ENCODE results near the gene PPP1R14C. TPM values are rescaled to one million over a fixed set of nuclear protein-coding genes. Genes with fewer than 3 reads are reported as not detected.

The PPP1R14C gene
- polyA plus RNA-seq, 3 donors = 0.11 TPM; not detected in 2

DNA sequence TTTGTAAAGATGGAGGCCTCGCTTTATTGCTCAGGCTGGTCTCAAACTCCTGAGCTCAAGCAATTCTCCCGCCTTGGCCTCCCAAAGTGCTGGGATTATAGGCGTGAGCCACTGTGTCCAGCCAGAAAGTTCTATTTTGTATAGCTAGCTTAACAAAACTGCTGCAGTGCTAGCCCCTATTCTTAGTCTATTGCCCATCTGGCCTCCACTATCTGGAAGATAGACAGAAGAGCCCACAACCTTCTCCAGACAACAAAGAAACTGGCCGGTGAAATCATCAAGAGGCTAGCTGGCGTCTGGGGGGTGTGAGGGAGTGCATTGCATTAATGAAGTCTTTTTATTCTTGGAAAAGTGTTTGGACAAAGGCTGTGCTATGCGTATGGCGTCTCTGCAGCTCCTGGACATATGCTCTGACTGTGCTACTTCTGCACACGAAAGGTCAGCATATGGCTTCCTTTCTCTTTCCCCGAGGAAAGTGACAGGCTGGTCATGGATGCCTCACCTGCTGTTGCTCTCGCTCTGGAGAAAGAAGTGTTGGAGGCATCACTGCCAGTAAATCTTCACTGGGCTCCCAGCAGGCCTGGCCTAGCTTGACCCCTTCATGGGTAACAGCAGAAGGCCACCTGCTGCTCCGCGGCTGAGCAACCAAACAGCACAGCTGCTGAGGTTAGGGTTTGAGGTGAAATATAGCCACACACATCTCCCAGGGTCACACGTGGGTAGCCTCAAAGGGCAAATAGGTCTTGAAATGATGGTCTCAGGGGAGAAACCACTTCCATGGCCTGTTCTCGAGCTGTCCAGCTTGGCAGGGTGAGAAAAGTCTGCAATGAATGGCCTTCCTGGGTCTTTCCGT, 130.8 kb downstream of the PPP1R14C start:
- no peaks in the 10 kb centered on the region for H4K20me1 ChIP-seq (ENCODE audit: insufficient read depth, low read length)
- no peak overlapping the region for H3K9ac ChIP-seq (ENCODE audit: insufficient read depth, low read length, poor library complexity, severe bottlenecking)
- Mint-ChIP-seq H3K4me1 (no peaks in the 10 kb centered on the region), H3K36me3 (no peaks in the 10 kb centered on the region), H3K9me3 (no peaks in the 10 kb centered on the region), H3K27ac (no peak overlapping the region), H3K4me3 (no peak overlapping the region), H3K27me3 (ENCODE audit: low read depth in 3 of 3) (peaks cover 0 to 23% (median 5%) of the 10 kb centered on the region in 3 donors)
- TF ChIP-seq, protein P1, sequence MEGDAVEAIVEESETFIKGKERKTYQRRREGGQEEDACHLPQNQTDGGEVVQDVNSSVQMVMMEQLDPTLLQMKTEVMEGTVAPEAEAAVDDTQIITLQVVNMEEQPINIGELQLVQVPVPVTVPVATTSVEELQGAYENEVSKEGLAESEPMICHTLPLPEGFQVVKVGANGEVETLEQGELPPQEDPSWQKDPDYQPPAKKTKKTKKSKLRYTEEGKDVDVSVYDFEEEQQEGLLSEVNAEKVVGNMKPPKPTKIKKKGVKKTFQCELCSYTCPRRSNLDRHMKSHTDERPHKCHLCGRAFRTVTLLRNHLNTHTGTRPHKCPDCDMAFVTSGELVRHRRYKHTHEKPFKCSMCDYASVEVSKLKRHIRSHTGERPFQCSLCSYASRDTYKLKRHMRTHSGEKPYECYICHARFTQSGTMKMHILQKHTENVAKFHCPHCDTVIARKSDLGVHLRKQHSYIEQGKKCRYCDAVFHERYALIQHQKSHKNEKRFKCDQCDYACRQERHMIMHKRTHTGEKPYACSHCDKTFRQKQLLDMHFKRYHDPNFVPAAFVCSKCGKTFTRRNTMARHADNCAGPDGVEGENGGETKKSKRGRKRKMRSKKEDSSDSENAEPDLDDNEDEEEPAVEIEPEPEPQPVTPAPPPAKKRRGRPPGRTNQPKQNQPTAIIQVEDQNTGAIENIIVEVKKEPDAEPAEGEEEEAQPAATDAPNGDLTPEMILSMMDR (IDR thresholded peaks at IDR 0.05) = no peak
- no peak overlapping the region for H3K4me3 ChIP-seq (replicated peaks in 1 of 3; ENCODE audit: low read depth in 2 of 3, low read length in 3 of 3)
- H2AFZ ChIP-seq (ENCODE audit: insufficient read depth, low read depth, low read length, poor library complexity, severe bottlenecking) = no peak overlapping the region
- no peaks in the 10 kb centered on the region for H3K36me3 ChIP-seq (replicated peaks in 1 of 2; ENCODE audit: control insufficient read depth in 1 of 2, insufficient read depth in 2 of 2, low read length in 2 of 2)
- no peak overlapping the region for H3K4me2 ChIP-seq (replicated peaks; ENCODE audit: extremely low read depth, low read length, poor library complexity, severe bottlenecking)
- H3K79me2 ChIP-seq (ENCODE audit: insufficient read depth, low read length) = no peaks in the 10 kb centered on the region
- no peaks in the 10 kb centered on the region for H3K27me3 ChIP-seq (ENCODE audit: control insufficient read depth in 2 of 2, insufficient read depth in 2 of 2, low read length in 2 of 2)
- H3K9me3 ChIP-seq (replicated peaks in 1 of 2; ENCODE audit: control insufficient read depth in 1 of 2, insufficient read depth in 1 of 2, low read length in 2 of 2) = no peaks in the 10 kb centered on the region
- H3K4me1 ChIP-seq (ENCODE audit: control insufficient read depth in 1 of 2, insufficient read depth in 2 of 2, low read length in 2 of 2) = no peaks in the 10 kb centered on the region
- WGBS (ENCODE audit: insufficient coverage) = 90% methylated on average over 10 of the region's 15 CpGs
- no peak overlapping the region for H3K27ac ChIP-seq (ENCODE audit: low read depth in 1 of 2, low read length in 2 of 2)
- intact Hi-C loops (cut with micrococcal nuclease) = no loop called here
- no peak for DNase-seq

DNA sequence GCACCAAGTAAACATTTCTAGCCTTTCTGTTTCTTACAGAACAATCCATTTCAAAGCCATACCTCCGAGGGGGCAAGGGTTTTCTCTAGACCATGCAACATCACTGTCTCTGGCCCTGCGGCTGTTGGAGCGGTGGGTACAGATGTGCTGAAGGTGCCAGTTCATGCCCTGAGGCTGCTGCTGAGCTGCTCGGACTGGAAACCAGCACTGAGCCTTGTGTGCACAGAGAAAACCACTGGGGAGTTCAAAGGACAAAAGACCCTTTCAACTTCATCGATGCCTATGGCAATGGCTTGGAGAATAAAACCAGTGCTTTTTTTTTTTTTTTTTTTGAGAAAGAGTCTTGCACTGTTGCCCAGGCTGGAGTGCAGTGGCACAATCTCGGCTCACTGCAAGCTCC, 132.6 kb downstream of the PPP1R14C start:
- Histone ChIP-seq H3K9ac (ENCODE audit: insufficient read depth, low read length, poor library complexity, severe bottlenecking) (no peak overlapping the region), H2AFZ (ENCODE audit: insufficient read depth, low read depth, low read length, poor library complexity, severe bottlenecking) (no peak overlapping the region), H3K4me2 (replicated peaks; ENCODE audit: extremely low read depth, low read length, poor library complexity, severe bottlenecking) (no peak overlapping the region), H3K27me3 (ENCODE audit: control insufficient read depth in 2 of 2, insufficient read depth in 2 of 2, low read length in 2 of 2) (peaks cover 0 to 2% of the 10 kb centered on the region in 2 donors), H3K4me1 (ENCODE audit: control insufficient read depth in 1 of 2, insufficient read depth in 2 of 2, low read length in 2 of 2) (no peaks in the 10 kb centered on the region), H3K79me2 (ENCODE audit: insufficient read depth, low read length) (no peaks in the 10 kb centered on the region), H4K20me1 (ENCODE audit: insufficient read depth, low read length) (no peaks in the 10 kb centered on the region), H3K9me3 (replicated peaks in 1 of 2; ENCODE audit: control insufficient read depth in 1 of 2, insufficient read depth in 1 of 2, low read length in 2 of 2) (no peaks in the 10 kb centered on the region), H3K27ac (ENCODE audit: low read depth in 1 of 2, low read length in 2 of 2) (no peak overlapping the region), H3K4me3 (replicated peaks in 1 of 3; ENCODE audit: low read depth in 2 of 3, low read length in 3 of 3) (no peak overlapping the region), H3K36me3 (replicated peaks in 1 of 2; ENCODE audit: control insufficient read depth in 1 of 2, insufficient read depth in 2 of 2, low read length in 2 of 2) (no peaks in the 10 kb centered on the region)
- DNase-seq = no peak
- intact Hi-C loops (cut with micrococcal nuclease) = no loop called here
- 92% methylated on average over 2 of the region's 6 CpGs for WGBS (ENCODE audit: insufficient coverage)
- Mint-ChIP-seq H3K9me3 (no peaks in the 10 kb centered on the region), H3K4me1 (no peaks in the 10 kb centered on the region), H3K4me3 (no peak overlapping the region), H3K36me3 (no peaks in the 10 kb centered on the region), H3K27ac (no peak overlapping the region), H3K27me3 (ENCODE audit: low read depth in 3 of 3) (peaks cover 5 to 26% (median 7%) of the 10 kb centered on the region in 3 donors)
- TF ChIP-seq, protein P1 (IDR thresholded peaks at IDR 0.05) = no peak
